ENCODE results near the gene OXCT2.
A peak's percentile ranks its signal among the peaks of the same experiment; 100 is the strongest.

Gene OXCT2

DNA sequence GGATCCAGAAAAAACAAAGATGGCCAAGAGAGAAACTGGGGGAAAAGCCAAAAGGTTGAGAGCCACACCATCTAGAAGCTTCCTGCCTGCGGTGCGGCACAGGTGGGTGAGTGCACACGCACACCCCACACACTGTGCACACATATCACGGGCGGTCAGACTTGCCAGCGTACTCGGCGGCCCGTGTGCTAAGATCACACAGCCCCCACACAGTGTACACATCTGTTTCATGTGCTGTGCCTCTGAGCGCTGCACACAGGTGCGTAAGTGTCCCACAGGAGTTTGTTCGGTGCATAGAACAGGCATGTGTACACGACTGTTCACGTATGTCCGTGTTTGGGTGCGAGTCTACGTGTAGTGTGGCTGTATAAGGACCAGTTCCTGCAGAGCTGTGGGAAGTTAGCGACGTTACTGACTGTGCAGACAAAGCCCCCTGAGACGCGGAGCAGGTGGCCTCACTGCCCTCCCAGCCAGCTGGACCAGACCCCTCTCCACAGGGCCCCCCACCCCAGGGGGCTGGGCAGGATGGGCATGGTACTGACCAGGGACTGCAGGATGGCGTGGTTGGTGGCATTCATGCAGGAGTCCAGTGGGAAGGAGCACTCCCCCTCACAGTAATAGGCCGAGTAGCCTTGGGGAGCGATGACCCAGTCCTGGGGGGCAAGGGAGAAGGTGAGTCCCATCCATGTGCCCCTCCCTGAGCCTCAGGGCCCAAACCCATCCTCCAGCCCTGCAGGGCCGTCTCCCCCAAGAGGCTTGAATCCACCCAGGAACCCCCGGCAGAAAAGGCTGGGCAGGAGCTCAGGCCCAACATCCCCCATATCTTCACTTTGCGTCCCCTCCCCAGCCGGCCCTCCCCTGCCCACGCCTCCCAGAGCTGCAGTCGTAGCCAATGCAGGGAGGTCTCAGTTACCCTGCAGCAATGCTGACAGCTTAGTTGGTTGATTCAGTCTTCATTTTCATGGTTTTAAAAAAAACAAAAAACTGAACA is 8.3 kb downstream of the OXCT2 start:
- no peak for DNase-seq (ENCODE audit: low read depth)

- no peak for DNase-seq (ENCODE audit: low read depth)
Observed at GRCh38 chr1:39761557-39762260, 9.4 kb downstream of the OXCT2 start.

DNA sequence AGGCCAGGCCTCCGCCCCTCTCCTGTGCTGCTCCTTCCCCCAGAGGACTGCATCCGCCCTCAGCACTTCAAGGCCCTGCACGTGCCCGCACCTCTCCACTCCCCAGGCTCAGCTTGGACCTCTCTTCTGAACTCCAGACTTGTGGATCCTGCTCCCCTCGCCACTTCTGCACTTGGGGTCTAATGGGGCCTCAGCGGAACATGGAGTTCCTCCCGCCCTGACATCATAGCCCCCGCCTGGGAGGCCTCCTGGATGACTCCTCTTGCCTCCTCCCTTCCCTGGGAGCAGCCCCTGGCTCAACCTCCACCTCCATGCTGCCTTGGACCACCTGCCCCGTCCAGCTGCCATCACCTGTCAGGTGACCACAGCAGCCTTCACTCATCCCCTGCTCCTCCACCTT is 10.1 kb downstream of the OXCT2 start:
- no peak for DNase-seq (ENCODE audit: low read depth)

GRCh38 chr1:39760074-39761008 is 10.8 kb downstream of the OXCT2 start:
- no peak for DNase-seq (ENCODE audit: low read depth)

DNA sequence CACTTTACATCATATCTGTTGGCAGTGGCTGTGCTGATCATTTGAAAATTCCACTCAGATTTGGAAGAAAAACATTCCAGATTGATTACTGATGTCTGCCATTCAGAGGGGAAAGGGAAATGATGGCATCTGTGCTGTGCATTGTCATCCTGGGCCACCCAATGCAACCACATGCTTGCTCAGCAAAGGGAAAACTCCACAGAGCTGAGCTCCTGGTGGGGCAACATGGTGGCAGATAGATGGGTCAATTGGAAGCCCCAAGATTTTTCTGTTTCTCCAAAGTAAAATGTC is 11.8 kb downstream of the OXCT2 start:
- no peak for DNase-seq (ENCODE audit: low read depth)

DNA sequence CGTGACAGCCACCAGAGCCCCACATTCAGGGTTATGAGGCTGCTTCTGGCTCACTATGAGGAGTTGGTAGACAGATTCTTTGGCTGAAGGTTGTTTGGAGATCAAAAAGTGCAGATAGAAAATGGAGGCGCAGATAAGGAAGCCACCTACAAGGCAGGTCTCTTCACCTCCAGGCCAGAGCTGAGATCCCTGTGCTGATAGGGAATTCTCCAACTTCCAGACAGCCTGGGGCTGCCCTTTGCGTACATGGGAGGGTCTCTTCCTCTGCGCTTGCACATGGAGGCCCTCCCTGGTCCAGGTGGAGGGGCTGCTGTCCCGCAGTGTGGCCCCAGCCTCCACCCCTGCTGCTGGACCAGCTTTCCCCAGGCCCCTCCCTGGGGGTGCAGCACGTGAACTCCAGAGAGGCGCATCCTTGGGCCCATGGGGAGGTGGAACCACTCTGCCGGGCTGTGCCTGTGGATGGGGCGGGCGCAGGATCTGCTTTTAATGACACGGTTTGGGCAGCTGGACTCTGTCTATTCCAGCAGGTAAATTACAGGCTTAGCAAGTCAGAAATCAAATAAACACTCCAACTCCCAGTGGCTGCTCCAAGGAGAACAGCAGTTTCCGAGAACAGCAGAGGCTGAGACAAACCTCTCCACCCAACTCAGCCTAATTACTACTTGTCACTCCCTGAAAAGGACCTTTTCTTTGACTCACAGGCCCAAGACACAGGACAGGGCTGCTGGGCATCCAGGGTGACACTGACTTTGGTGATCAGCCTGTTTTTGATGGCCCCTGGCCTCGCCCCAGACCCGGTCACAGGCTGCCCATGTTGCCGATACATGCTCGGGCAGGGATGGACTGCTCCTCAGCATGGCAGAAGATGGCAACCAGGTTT is 12.4 kb downstream of the OXCT2 start:
- DNase-seq (ENCODE audit: low read depth) = no peak

DNA sequence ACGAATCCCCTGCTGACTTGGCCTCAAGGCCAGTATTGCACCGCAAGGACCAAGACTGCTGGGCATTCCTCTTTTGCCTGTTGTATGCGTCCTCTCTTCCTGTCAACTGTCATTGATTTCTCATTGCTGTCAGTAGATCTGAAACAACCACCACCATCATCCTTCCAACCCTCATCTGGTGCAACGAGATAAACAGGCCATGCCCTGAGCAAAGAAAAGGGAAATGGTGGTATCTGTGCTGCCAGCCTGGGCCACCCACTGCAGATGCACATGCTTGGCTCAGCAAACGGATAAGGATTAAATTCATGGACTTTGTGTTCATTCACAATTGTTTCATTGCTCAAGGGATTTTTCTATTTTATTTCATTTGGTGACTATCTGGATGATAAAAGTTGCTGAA is 13.6 kb downstream of the OXCT2 start:
- DNase-seq (ENCODE audit: low read depth) = no peak

DNA sequence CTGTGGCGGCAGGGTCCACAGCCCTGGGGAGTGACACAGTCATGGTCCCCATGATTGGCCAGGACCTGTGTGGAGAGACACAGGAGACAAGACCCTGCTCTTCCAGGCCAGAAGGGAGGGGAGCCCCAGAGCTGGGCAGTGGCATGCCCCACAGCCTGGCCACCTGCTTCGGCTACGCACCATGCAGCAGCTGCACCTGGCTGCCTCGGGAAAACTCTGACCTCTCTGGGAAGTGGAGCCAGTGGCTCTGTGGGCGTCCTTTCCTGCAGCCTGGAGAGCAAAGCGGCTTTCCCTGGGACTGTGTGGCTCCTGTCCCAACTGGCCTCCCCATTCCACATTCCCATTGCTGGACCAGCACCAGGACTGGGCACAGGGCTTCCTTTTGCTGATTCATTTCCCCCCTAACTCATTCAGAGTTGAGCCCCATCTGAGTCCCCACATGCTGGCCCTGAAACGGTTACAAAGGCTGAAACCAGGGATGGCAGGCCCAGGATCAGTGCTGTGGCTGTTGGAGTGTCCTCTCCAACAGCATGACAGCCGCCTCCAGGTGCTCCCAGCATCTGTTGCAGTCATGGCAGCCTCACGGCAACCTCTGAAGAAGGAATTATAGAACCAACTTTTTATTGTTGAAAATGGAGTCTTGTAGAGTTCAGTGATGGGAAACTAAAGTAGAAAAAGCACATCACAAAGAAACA is 15.0 kb downstream of the OXCT2 start:
- DNase-seq (ENCODE audit: low read depth) = no peak

DNA sequence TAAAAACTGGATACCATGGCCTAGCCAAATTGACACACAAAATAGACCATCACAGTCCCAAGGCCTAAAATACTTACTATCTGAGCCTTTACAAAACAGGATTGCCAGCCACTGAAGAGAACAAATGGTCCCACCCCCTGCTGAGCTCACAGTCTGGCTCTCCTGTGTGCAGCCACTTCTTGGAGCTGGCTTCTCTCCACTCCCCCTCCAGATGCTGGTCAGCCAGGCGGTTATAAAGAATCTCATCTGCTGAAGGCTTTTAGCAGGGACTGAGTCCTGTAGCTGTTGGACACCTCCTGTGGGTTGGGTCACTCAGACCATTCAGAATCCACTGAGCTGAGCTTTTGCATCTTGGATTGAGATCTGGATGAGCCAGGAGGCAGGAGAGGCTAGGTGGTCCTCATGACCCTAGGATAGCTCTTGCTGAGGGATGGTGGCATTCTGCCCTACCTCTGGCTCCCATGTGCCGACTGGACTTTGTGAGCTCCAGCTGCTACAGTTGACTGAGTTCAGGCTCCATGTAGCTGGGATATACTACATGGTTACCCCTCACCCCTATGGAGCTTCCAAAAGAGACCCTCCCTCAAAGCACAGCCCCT is 16.1 kb downstream of the OXCT2 start:
- no peak for DNase-seq (ENCODE audit: low read depth)

DNA sequence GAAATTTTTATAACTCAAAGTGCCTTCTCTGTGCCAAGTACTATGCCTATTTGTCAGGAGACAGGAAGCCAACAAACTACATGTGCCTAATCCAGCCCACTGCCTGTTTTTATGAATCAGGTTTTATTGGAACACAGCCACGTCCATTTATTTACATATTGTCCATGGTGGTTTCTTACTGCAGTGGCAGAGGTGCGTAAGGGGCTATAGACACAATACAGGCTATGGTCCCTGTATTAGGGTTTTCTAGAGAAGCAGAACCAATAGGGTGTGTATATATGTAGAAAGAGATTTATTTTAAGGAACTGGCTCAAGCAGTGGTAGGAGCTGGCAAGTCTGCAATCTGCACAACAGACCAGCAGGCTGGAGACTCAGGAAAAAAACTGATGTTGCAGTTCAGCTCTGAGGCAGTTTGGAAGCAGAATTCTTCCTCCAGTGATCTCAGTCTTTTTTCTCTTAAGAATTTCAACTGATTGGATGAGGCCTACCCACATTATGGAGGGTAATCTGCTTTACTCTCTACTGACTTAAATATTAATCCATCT is 17.1 kb downstream of the OXCT2 start:
- no peak for DNase-seq (ENCODE audit: low read depth)

- DNase-seq (ENCODE audit: low read depth) = no peak
Observed at GRCh38 chr1:39753132-39754025, 17.8 kb downstream of the OXCT2 start.

DNA sequence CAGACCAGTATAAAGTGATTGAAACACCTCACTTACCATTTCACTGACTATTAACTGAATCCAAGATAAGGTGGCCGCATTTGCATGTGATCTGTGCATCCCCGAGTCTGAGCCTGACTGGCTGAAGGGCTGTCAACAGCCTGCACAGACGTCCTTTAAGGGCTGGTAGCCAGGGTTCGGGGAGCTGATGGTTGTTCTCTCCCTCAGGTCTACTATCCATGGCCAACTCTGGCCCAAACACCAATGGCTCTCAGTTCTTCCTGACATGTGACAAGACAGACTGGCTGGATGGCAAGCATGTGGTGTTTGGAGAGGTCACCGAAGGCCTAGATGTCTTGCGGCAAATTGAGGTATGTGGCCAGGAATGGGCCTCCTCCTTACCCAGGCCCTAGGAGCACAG is 18.4 kb downstream of the OXCT2 start:
- no peak for DNase-seq (ENCODE audit: low read depth)

GRCh38 chr1:39751595-39751994 is 19.6 kb downstream of the OXCT2 start:
- DNase-seq (ENCODE audit: low read depth) = no peak

DNA sequence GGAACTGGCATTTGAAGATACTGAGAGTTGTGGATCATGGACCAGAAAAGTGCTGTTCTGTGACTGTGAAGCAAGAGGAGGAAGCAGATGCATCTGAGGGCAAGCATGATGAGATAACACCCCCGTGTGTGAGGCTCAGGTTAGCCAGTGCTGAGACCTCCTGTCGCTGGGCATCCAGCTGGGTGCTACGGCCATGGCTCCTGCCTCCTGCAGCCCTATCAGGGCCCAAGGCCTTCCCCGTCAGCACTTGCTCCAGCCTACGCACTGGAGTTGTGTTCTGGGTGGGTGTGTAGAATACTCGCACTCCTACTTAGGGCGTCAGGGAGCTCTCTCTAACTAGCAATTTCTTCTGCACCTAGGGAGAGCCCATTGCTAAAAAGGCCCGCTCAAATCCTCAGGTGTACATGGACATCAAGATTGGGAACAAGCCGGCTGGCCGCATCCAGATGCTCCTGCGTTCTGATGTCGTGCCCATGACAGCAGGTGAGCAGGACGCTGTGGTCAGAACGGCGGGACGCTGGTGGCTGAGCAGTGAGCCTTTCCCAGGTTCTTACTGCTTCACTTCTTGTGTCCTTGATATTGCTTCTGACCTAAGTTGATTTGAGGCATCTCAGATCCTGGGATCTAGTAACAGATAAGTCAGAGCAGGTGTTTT is 26.0 kb downstream of the OXCT2 start:
- DNase-seq (ENCODE audit: low read depth) = no peak

DNA sequence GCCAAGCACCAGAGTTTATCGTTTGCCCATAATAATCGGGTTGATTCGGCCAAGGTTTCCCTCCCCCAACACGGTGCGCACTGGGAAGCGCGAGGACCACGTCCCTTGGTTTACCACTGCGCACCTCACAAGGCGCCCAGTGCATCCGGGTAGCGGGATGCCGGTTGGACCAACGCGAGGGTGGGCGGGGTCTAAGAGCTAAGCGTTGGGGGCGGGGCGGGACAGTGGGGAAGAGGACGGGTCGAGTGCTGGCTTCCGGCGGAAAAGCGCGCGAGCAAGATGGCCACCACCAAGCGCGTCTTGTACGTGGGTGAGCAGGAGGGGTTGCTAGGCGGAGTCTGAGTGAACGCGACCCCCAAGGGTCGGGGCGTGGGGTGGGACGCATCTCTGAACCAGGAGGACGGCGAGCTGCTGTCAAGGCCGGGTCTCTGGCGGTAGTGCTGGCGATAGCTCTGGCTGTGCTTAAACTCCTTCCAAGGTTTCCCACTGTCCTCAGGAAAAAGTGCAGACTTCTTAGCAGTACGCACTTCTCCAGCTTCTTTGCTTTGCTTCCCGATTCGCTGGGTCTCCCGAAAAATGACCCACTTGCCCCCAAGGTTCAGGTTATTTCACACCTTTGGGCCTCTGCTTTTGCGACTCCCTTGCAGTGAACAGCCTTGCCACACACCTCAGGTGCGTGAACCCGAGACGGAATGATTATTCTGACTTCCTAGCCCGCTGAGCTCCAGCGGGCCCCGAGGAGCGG is 32.4 kb downstream of the OXCT2 start, which contains the start of gene PPIE:
Gene PPIE, plus strand, starts transcription at position 261 of the 745 bp plus-strand sequence. Its CDS starts 19 bp downstream, at position 280.
- DNase-seq (ENCODE audit: low read depth) = peak; percentile 89

DNA sequence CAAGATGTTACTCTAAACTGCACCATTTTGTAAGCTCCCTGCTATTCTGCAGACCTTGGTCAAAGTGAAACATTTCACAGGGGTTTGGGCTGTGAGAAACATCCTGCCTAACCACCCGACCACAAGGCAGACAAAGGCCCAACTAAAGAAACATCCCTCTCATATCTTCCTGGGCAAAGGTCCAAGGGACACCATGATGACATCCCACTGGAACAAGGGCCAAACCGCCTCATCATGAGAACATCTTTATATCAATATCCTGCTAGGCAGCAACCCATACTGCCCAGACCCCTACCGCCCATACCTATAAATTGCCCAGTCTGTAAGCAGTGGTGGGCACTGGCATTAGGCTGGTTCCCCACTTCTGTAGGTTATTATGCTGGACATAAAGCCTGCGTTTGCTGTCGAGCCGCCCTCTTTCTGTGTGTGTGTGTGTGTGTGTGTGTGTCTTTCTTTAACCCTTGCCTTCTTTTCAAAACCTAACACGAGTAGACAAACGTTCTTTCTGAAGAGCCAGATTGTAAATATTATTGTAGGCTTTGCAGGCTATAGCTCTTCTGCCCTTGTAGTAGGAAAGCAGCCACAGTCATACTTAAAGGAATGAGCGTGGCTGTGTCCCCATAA is 33.5 kb downstream of the OXCT2 start:
- no peak for DNase-seq (ENCODE audit: low read depth)

DNA sequence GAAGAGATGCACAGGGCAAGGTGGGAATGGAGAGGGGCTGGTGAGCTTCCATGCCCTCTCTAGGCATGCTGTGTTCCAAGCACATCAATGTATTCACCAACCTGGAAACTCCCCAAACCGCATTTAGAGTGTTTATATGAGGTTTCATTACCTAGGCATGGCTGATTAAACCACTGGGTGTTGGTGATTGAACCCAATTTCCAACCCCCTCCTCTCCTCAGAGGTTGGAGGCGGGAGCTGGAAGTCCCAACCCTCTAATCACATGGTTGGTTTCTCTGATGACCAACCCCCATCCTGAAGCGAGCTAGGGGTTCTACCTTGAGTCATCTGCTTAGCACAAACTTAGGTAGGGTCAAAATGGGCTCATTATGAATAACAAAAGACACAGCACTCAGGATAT is 35.4 kb downstream of the OXCT2 start:
- DNase-seq (ENCODE audit: low read depth) = no peak
